Esophagus squamous epithelium (tissue), 5 donors: ENCODE results near the gene SLC38A11. TPM values are rescaled to one million over a fixed set of nuclear protein-coding genes. Genes with fewer than 3 reads are reported as not detected.

ENCODE experiments used
- DNase-seq: peaks from one replicate; lab custom pipeline; 2025; lab: John Stamatoyannopoulos, UW
- H3K27ac ChIP-seq, 4 donors: fragments of 200-600 bp; sonication (generic); one replicate each; pipeline ENCODE4 v1.5.1; 2016 to 2019; ENCODE audit warnings: mild to moderate bottlenecking in 1 of 4
- H3K27me3 ChIP-seq, 4 donors: fragments of 200-600 bp; sonication (generic); 1 replicate in 3 of 4; 2 replicates in 1 of 4; pipeline versions ENCODE4 v1.5.1 to v1.6.0; 2017 to 2021; ENCODE audit warnings: antibody characterized with exemption in 1 of 4
- H3K36me3 ChIP-seq, 3 donors: fragments of 200-600 bp; sonication (generic); one replicate each; pipeline ENCODE4 v1.5.1; 2016 to 2019
- H3K4me1 ChIP-seq, 3 donors: fragments of 200-600 bp; sonication (generic); one replicate each; pipeline ENCODE4 v1.5.1; 2017 to 2019
- H3K4me3 ChIP-seq, 4 donors: fragments of 200-600 bp; sonication (generic); 1 replicate in 3 of 4; 2 replicates in 1 of 4; pipeline ENCODE4 v1.5.1; 2016 to 2019; ENCODE audit warnings: mild to moderate bottlenecking in 2 of 4, moderate library complexity in 1 of 4
- H3K9me3 ChIP-seq, 3 donors: fragments of 200-600 bp; sonication (generic); one replicate each; pipeline ENCODE4 v1.5.1; 2016 to 2019
- POLR2A ChIP-seq, 4 donors: fragments of 450-650 bp; IDR thresholded peaks; one replicate each; pipeline ENCODE4 v1.6.1; 2017; ENCODE audit warnings: antibody characterized with exemption in 4 of 4, mild to moderate bottlenecking in 4 of 4, moderate library complexity in 3 of 4
- WGBS, 2 donors: methylation state at CpG; one replicate each; pipeline ENCODE4 v1.1.5; 2018; 5-methylcytosine and 5-hydroxymethylcytosine counted together
- intact Hi-C: fragments of 100-400 bp; cut with DNase I; formaldehyde crosslinking; loops from one replicate; pipeline ENCODE4 v1.15.0; 2022
- total RNA-seq, 4 donors: library from RNA; depleted of rRNA; stranded (reverse); fragments of >200 nt; gene quantifications; one replicate each; pipeline ENCODE4 v1.1.0, GENCODE V29; 2016
- TF ChIP-seq, protein P1 (sequence below), 6 experiments: fragments of 450-650 bp in 4 of 6; fragments of 200-600 bp in 2 of 6; sonication (generic) in 2 of 6; IDR thresholded peaks; one replicate each; pipeline ENCODE4 v1.5.1; 2016 to 2019; ENCODE audit warnings: antibody characterized with exemption in 6 of 6, mild to moderate bottlenecking in 4 of 6, moderate library complexity in 4 of 6
- donor health status: DM: yes; HTN: yes; CAD: no.

Gene SLC38A11
- total RNA-seq, 4 donors from 2014 or later = 0.47 to 2.5 (median 0.66) TPM; not detected in 1

DNA sequence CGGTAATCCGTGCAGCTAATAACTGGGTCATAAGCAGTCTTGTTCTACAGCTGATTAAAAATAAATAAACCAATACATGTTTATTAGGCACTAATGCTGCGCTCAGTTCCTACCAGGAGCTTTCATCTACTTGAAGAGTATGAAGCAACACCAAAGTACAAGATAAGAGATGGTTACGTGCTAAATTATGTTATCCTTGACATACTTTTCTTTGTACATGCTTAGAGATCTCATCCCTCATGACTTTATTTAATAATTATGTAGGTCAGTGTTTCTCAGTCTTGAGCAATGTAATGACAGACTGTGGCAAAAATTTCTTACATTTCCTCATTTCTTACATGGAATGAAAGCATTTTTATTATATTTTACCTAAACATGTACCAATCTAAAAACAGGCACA, 59.1 kb downstream of the SLC38A11 start:
- Histone ChIP-seq H3K4me3 (no peak overlapping the region), H3K27me3 (no peaks in the 10 kb centered on the region), H3K36me3 (no peaks in the 10 kb centered on the region), H3K9me3 (no peaks in the 10 kb centered on the region), H3K27ac (peak overlapping the region in 1 of 4 donors; percentile 32), H3K4me1 (peaks cover 0 to 30% (median 12%) of the 10 kb centered on the region in 3 donors)
- DNase-seq = no peak
- intact Hi-C loops = no loop called here
- TF ChIP-seq POLR2A (IDR thresholded peaks at IDR 0.05) = no peak
- TF ChIP-seq, protein P1, sequence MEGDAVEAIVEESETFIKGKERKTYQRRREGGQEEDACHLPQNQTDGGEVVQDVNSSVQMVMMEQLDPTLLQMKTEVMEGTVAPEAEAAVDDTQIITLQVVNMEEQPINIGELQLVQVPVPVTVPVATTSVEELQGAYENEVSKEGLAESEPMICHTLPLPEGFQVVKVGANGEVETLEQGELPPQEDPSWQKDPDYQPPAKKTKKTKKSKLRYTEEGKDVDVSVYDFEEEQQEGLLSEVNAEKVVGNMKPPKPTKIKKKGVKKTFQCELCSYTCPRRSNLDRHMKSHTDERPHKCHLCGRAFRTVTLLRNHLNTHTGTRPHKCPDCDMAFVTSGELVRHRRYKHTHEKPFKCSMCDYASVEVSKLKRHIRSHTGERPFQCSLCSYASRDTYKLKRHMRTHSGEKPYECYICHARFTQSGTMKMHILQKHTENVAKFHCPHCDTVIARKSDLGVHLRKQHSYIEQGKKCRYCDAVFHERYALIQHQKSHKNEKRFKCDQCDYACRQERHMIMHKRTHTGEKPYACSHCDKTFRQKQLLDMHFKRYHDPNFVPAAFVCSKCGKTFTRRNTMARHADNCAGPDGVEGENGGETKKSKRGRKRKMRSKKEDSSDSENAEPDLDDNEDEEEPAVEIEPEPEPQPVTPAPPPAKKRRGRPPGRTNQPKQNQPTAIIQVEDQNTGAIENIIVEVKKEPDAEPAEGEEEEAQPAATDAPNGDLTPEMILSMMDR (IDR thresholded peaks at IDR 0.05) = no peak
- 82 to 90% methylated on average over 4 of the region's 4 CpGs for WGBS, 2 donors

DNA sequence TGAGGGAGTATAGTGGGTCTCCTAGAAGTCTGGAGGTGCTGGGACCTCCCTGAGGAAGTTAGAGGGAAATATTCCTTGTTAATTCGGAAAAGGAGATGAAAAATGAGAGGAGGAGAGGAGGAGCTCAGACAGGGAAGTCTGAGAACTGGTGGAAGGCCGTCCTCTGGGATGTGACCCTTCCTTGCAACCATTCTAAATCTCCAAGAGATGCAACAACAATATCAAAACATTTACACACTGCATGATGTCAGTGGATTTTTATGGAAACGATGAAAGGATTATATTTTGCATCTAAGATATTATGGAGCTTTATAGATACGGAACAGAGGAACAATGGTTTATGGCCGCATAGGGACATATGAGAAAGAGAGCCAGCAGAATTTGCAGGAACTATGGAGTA, 63.9 kb downstream of the SLC38A11 start:
- TF ChIP-seq POLR2A (IDR thresholded peaks at IDR 0.05) = no peak
- TF ChIP-seq, protein P1 (IDR thresholded peaks at IDR 0.05) = no peak
- H3K27ac ChIP-seq = no peak overlapping the region
- peaks cover 0 to 7% (median 4%) of the 10 kb centered on the region in 3 donors for H3K4me1 ChIP-seq
- intact Hi-C loops = no loop called here
- no peaks in the 10 kb centered on the region for H3K27me3 ChIP-seq
- no peak for DNase-seq
- no peak overlapping the region for H3K4me3 ChIP-seq
- H3K9me3 ChIP-seq = no peaks in the 10 kb centered on the region
- no peaks in the 10 kb centered on the region for H3K36me3 ChIP-seq
- 78 to 80% methylated on average over 5 of the region's 5 CpGs for WGBS, 2 donors

DNA sequence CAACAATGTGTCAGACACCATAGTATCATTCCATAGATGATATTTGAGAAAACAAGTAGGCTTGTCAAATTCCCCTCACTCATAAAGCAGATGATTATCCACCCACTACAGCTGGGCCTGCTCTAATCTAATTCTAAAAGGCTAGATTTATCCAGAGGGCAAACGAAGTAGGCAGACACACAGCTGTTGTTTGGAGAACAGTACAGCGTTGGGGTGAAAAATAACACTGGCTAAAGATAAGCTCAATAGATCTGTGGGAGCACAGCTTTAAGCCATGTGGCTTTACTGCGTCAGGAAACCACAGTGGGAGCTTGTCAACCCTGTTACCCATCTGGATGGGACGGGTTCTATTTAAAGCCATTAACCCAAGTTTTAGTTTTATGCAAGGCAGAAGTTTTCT, 64.8 kb downstream of the SLC38A11 start:
- intact Hi-C loops = no loop called here
- WGBS, 2 donors = 36 to 48% methylated on average over 4 of the region's 4 CpGs
- no peaks in the 10 kb centered on the region for H3K4me1 ChIP-seq

DNA sequence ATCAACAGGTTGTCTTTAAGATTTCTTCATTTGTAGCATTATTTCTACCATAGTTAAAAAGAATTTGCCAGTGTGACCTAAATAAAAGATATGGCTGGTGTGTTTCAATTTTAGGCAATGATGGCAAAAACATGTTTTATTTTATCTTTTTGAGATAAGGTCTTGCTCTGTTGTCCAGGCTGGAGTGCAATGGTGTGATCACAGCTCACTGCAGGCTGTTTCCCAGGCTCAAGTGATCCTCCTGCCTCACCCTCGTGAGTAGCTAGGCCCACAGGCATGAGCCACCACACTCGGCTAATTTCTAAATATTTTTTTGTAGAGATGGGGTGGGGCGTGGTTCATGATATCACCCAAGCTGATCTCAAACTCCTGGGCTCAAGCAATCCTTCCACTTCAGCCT, 66.7 kb downstream of the SLC38A11 start:
- TF ChIP-seq, protein P1 (IDR thresholded peaks at IDR 0.05) = no peak
- no peak for TF ChIP-seq POLR2A (IDR thresholded peaks at IDR 0.05)
- H3K36me3 ChIP-seq = no peaks in the 10 kb centered on the region
- intact Hi-C loops = no loop called here
- no peak overlapping the region for H3K27ac ChIP-seq
- H3K4me3 ChIP-seq = no peak overlapping the region
- no peaks in the 10 kb centered on the region for H3K9me3 ChIP-seq
- H3K4me1 ChIP-seq = no peaks in the 10 kb centered on the region
- DNase-seq = no peak
- WGBS, 2 donors = 70 to 94% methylated on average over 3 of the region's 3 CpGs
- no peaks in the 10 kb centered on the region for H3K27me3 ChIP-seq

More for the DNA sequence above, 64.8 kb downstream of the SLC38A11 start:
- H3K36me3 ChIP-seq = no peaks in the 10 kb centered on the region
- no peaks in the 10 kb centered on the region for H3K9me3 ChIP-seq
- DNase-seq = no peak
- H3K27ac ChIP-seq = no peak overlapping the region
- TF ChIP-seq, protein P1 (IDR thresholded peaks at IDR 0.05) = no peak
- TF ChIP-seq POLR2A (IDR thresholded peaks at IDR 0.05) = no peak
- no peaks in the 10 kb centered on the region for H3K27me3 ChIP-seq
- no peak overlapping the region for H3K4me3 ChIP-seq

DNA sequence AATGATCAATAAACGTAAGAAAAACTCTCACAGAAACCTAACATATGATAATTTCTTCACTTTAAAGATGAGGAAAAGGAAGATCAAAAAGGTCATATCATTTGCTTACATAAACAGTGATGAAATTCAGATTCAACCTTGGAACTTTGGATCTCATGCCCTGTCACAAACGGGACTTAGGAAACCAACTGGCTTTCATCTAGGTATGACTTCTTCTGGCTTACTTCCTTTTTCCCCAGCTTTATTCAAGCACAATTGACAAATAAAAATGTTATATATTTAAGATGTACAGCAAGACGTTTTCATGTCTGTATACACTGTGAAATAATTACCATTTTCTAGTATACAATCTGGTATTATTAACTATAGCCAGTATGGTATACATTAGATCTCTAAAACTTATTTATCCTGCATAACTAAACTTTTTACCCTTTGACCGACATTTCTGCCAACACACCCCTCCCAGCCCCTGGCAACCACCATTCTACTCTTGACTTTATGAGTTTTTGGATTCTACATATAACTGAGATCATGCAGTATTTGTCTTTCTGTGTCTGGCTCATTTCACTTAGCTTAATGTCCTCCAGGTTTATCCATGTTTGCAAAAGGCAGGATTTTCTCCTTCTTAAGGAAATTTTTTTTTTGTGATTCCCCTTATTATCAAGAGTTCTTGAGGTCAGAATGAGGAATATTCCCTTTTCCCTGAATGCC, 67.7 kb downstream of the SLC38A11 start:
- H3K4me3 ChIP-seq = no peak overlapping the region
- no peak for TF ChIP-seq POLR2A (IDR thresholded peaks at IDR 0.05)
- TF ChIP-seq, protein P1 (IDR thresholded peaks at IDR 0.05) = no peak
- H3K27me3 ChIP-seq = no peaks in the 10 kb centered on the region
- no peak for DNase-seq
- intact Hi-C loops = no loop called here
- 73 to 78% methylated on average over 4 of the region's 4 CpGs for WGBS, 2 donors
- H3K9me3 ChIP-seq = no peaks in the 10 kb centered on the region
- H3K4me1 ChIP-seq = no peaks in the 10 kb centered on the region
- H3K27ac ChIP-seq = no peak overlapping the region
- H3K36me3 ChIP-seq = no peaks in the 10 kb centered on the region
